Activated CD8-positive, alpha-beta memory T cell treated with anti-CD3 and anti-CD28 coated beads, Interleukin-2, amount 50 U/mL, for 24 hours (primary cell): ENCODE results near the gene ESF1.
"Not testable (repeated sequence)": the region's sequence is repeated elsewhere in the genome, so short reads cannot be mapped to it uniquely, and the experiment has no call there.

Experiments used
- DNase-seq: peaks from one replicate; pipeline ENCODE4 v3.0.0-alpha.2; 2020; ENCODE audit errors: extremely low read depth

ESF1 gene

DNA sequence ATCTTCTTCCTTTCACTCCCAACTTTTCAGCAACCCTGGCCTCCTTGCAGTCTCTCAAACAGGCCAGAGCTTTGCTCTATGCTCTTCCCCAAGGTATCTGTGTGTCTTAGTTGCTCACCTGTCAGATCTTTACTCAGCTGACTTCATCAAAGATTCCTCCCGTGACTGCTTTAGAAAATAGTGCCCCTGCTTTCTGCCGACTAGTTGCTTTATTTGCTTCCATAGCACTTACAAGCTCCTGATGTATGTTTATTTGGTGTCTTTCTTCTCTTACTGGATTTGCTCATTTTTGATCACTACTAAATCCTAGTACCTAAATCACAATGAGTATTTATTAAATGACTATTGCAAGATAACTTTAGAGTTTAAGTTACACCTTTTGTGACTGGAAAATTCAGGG is 6.0 kb upstream of the ESF1 start:
- no peak for DNase-seq

DNA sequence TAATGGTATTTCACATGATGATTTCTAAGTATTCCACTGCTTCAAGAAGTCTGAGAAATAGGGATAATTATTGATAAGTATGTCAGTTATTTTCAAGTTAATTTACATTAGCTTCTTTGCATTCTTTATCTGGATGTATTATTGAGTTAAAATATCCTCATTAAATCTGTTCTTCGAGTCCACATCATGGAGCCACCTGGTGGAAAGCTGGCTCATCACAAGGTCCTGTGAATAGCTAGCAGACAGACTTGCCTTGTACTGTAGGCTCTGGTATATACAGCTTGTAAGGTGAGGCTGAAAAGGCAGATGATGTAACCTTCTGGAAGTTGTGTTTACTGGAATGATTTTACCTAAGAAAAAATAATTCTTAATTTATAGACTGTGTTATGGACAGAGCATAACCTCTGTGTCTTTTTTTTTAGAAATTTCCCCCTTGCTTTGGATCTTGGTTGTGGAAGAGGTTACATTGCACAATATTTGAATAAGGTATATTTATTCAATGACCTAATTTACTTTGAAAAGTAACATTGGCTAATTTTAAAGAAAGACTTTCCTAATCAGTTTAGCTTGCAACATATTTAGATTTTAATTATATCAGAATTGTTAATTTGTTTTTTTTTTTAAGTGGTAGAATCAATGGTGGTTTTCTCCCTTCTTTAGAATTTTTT is 3.6 kb upstream of the ESF1 start:
- no peak for DNase-seq

DNA sequence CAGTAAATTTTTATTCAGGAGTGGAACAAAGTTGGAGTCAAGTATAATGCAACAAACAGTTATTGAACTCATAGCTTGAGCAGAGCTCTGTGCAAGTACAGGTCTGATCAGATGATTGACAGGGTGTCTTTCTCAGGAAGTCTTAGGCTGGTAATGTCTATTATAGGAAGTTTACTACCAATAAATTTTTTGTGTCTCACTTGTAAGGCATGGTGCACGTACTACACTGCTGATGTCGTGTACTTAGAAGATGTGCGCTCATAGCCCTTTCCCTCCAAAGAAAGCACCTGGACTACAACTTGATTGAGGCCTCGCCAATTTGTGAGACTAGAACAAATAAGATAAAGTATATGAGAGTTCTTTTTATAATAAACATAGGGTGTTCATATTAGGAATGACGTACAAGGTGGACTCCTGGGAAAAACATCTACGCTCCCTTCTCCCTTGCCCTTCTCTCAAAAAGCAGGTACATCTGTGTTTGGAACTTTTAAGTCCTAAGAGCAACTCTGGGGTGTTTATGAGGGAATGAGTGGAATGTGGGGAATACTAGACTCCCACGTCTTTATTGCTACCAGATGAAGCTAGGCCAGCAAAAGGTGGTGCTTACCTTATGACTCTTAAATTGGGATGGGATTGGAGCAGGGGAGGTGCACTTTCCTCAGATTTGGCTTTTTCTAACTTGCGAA is 1.6 kb upstream of the ESF1 start:
- no peak for DNase-seq

DNA sequence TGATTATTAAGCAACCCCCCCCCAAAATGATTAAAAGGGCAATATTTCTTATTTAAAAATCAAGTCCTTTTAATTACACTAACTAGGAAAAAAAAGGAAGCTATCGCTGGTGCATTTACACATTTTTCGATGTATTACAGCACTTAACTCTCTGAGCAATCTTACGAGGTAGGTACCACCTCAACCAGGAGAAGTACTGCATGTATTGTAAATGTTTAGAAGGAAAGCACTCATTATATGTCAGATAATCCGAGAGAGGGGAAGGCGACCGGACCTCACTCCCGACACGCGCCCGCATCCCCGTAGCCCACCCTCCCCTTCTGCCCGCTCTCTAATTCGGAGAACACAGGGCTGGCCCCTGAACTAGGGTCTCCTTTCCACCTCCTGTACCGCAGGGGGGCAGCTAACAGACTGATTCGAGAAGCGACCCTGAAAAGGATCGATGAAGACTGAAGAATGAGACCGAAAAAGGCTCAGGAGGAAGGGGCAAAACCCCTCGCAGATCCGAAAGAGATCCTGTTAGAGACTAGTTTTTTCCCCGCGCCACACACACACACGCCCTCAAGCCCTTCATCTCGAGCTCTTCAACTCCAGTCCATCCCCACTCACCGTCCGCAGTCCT is 337 bp downstream of the ESF1 start:
- no peak for DNase-seq

DNA sequence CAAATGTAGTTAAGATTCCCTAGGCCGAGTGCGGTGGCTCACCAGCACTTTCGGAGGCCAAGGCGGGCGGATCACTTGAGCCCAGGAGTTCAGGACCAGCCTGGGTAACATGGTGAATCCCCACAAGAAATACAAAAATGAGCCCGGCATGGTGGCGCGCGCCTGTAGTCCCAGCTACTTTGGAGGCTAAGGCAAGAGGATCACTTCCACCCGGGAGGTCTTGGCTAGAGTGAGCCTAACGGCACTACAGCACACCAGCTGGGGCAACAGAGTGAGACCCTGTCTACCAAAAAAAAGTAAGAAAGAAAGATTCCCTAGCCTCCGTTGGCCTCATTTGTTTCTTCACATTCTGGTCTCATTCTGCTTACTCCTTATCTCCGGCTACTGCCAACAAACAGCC is 1.2 kb downstream of the ESF1 start:
- DNase-seq, result no peak

DNA sequence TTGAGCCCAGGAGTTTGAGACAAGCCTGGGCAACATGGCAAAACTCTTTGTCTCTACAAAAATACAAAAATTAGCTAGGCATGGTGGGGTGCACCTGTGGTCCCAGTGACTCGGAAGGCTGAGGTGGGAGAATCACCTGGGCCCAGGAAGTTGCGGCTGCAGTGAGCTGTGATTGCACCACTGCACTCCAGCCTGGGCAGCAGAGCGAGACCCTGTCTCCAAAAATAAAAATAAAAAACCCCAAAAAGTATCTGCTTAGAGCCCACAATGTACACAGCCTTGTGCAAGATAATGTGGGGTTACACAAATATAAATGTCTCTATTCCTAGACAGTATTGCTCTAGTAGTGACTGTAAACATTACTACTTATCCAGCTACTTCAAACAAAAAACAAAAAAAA is 5.9 kb downstream of the ESF1 start:
- DNase-seq, result no peak

DNA sequence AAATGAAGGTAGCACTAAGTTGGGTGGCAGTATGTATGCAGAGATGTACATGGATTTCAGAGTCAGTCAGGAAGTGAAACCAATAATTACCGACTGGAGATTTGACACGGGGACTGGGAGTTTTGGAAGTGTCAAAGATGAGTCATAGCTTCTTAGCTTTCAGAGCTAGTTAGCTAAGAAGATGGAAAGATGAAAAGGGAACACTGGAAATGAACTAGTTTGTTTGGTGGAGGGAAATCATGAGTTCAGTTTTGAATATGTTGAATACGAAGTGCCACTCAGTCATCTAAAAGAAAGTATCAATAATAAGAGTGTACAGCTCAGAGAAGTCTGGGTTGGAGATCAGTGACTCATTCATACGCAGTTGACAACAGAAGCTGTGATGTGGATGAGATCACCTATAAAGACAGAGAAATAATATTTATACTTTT is 7.5 kb downstream of the ESF1 start:
- DNase-seq, result no peak

DNA sequence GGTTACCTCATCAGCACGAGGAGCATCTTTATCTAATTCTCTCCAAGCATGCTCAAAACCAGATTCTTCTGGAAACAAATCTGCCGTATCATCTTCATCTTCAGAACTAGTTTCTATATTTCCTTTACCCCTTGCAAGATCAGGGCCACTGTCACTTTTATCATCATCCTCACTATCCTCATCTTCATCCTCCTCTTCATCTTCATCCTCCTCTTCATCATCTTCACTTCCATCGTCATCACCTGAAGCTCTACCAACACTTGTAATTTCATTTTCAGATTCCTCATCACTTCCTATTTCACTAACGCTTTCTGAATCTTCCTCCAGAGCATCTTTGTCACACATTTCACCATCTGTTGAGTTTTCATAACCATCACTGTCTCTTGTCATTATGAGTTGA is 8.9 kb downstream of the ESF1 start:
- no peak for DNase-seq

DNA sequence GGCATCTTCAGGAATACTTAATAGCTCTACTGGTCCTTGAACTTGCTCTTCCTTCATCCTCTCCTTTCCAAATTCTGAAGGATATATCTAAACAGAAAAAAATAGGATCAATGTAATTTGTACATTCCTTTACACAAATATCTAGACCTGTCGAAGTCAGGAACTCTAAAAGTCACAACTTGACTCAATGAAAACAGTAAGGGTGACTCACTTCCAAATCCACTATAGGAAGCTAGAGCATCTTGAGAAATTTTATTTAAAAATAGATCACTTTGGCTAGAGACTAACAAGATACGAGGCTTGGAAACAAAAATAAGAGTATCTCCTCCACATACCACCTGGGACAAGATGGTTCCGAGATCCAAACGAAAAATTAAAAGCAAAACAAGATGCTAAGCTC is 12.2 kb downstream of the ESF1 start:
- DNase-seq, result no peak

DNA sequence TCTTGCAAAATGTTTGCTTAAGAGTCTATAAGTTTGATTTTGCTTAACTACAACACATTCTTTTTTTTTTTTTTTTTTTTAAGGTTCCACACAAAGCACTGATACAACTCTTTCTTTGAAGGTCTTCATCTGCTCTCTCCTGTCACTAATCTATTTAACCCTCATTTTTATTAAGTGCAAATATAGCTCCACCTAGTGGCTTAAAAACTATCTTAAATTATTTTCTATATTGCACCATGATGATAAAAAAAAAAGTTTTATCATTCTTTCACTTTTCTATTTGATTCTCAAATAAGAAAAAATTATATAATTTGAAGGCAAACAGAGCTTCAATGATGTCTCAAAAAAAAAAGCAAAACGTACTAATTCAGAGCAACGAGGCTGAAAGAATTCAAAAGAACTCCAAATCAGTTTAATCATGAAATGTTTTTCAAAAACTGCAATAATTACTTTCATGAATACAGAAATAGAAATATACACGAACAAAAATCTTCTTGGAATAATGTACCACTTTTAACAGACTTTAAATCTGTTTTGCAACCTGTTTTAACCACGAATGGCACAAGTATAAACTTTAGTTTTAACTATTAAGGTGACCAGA is 12.8 kb downstream of the ESF1 start:
- DNase-seq, result no peak

DNA sequence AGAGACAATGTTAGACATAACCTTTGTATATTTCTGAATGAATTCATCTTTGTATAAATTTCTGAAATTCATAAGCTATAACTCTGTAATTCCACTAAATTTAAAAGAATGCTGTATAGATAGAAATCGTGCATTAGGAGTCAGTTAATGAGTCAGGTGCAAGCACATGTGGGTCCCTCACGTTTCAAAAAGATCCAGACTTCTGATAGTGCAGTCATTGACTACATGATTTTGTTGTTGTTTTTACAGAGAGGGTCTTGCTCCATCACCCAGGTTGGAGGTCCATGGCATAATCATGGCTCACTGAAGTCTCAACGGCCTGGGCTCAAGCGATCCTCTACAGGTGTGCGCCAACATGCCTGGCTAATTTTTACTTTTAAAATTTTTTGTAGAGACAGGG is 14.6 kb downstream of the ESF1 start:
- no peak for DNase-seq

DNA sequence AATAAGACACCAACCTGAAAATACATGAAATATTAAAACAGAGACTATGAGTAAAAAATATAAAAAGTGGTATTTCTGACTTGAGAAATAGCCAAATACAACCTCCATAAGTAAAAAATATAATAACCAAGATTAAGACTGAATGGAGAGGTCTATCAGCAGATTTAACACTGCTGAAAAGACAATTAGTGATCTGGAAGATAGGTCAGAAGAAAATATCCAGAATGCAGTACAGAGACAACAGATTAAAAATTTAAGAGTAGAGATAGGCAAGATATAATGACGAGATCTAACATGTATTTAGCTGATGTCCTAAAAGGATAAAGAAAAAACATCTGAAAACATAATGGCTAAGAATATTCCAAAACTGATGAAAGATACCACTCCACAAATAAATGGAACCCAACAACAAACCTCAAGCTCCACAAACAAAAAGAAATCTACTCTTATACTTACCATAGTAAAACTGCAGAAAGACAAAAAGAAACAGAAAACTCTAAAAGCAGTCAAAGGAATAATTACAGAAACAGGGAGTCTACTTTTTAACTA is 18.8 kb downstream of the ESF1 start:
- no peak for DNase-seq

DNA sequence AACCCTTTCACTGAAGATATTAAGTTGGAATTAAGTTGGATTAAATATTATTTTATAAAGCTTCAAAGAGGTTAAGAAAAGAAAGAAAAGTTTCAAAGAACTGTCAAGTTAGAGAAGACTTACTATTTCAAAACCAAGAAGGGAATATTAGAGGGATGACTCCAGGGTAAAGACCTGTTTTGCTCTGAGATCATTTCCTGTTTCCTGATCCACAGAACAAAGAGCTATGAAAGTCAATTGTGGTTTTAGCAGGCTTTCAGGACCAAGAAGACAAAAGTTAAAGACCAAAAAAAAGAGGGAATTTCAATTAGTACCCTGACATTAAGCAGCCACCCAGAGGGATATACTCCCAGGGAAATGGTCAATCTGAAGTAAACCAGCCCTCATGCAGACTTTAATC is 19.4 kb downstream of the ESF1 start:
- no peak for DNase-seq

DNA sequence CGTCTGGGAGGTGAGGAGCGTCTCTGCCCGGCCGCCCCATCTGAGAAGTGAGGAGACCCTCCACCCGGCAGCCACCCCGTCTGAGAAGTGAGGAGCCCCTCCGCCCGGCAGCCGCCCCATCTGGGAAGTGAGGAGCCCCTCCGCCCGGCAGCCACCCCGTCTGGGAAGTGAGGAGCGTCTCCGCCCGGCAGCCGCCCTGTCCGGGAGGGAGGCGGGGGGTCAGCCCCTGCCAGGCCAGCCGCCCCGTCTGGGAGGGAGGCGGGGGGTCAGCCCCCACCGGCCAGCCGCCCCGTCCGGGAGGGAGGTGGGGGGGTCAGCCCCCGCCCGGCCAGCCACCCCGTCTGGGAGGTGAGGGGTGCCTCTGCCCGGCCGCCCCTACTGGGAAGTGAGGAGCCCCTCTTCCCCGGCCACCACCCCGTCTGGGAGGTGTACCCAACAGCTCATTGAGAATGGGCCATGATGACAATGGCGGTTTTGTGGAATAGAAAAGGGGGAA is 24.2 kb downstream of the ESF1 start:
- DNase-seq, result not testable (repeated sequence)

DNA sequence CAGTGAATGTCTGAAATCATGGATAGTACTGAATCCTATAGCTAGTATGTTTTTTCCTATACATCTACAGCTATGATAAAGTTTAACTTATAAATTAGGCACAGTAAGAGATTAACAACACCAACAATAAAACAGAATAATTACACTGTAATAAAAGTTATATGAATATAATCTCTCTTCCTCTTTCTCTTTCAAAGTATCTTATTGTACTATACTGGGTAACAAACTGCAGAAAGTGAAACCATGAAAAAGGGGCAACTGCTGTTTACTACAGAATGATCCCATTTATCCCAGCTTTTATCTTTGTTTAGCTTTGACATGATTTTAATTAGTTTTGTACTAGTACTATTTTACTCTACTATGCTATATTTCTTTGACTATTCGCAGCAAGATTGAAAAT is 25.8 kb downstream of the ESF1 start:
- DNase-seq, result no peak

DNA sequence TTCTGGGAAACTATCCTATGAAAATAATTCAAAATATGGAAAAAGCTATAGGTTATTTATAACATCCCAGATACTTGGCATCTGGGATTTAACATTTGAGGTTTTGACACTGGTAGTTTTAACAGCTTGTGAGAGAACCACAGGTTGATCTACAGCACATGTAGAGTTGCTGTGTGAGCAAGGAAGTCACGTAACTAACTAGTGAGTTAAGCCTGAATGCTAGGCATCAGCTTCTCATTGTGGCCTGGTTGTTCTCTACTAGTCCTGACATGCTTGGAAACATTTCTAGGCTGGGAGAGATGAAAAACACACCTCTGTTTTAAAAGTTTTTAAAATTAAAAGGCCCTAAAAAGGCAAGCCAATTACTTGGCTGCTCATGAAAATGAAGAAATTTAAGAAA is 28.2 kb downstream of the ESF1 start:
- no peak for DNase-seq

DNA sequence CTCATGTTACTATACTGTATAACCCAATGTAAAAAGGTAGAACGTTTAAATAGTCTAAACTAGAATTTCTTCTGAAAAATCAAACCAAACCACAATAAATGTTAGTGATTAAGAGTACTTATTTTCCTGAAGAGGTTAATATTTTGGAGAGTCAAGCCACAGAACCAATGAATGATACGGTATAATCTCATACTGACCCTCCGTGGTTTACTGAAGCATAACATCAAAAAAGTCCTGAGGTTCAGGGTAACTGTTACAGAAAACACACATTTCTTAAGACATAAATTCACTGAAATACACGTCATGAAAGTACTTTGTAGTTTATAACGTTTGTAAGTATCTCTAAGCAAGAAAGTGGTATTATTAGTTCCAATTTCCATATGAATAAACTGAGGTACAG is 28.9 kb downstream of the ESF1 start:
- DNase-seq, result no peak

DNA sequence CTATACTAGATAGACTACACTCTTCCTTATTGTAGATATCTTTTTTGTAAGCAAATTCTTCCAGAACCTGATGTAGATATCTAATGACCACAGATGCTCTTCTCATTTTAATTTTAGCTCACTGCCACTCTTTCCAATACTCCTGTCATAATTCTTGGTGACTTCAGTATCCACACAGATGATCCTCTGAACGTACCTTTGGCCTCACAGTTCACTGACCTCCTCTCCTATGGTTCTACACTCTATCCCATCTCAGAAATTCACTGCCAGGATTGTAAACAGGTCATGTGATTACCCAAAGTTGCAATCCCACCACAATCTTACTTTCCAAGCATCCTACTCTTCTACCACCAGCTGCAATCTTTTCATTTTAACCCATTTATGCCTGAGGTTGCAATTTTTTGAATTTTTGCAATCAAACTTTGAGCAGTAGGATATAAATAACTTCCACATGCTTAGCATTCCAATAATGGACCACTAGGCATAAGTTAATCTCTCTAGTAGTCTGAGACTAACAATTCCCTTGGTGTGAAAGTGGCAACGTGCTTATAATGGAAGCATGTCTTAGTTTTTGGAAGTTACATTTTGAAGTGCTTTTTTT is 31.2 kb downstream of the ESF1 start:
- no peak for DNase-seq

DNA sequence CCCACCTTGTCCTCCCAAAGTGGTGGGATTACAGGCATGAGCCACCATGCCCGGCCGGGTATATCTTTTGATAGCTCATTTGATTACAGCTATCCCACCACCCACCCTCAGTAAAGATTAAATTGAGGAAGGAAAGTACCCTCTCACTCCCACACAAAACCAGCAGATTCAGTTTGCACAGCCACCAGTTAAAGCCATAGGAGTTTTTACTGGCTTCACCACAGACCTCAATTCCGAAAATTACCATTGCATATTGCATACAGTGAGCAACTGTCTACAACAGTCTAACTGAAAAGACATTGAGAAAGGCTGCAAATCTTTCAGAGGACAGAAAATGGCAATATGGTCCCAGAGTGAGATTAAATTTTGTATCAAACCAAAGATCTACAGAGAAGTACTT is 34.9 kb downstream of the ESF1 start:
- DNase-seq, result no peak

DNA sequence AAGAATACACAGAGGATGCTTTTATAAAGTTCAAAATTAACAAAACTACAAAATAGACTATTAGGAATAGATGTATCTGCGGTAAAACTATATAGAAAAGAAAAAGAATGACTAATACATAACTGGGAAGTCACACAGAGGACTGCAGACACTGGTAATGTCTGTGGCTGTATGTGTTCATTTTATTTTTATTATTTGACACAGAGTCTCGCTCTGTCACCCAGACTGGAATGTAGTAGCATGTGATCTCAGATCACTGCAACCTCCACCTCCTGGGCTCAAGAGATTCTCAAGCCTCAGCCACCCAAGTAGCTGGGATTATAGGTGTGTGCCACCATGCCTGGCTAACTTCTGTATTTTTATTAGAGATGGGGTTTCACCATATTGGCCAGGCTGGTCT is 38.9 kb downstream of the ESF1 start:
- DNase-seq, result no peak

DNA sequence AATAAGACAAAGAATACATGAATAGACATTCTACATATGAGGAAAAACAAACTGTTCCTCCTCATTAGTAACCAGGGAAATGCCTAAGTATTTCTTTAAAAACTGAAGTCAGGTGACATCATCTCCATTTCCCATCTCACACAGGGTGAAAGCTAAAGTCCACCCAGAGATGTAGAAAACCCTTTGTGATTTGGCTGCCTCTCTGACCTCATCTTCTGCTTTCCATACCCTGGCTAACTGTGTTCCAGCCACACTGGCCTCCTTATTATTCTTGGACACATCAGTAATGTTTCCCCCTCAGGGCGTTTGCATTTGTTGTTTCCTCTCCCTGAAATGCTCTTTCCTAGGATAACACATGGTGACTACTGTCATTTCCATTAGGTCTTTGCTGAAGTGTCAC is 40.4 kb downstream of the ESF1 start:
- no peak for DNase-seq

DNA sequence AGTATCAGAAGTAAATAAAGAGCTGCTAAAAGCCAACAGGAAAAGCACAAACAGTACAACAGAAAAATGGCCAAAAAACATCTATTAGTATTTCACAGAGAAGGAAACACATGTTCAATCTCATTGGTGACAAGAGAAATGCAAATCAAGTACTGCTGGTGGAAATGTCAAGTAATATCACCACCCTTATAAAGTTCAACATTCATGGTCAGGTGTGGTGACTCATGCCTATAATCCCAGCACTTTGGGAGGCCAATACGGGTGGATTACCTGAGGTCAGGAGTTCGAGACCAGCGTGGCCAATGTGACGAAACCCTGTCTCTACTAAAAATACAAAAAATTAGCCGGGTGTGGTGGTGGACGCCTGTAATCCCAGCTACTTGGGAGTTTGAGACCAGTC is 42.8 kb downstream of the ESF1 start:
- DNase-seq, result no peak
